Measurements from ENCODE around the gene SUCLA2.
"Not testable (repeated sequence)": the region's sequence is repeated elsewhere in the genome, so short reads cannot be mapped to it uniquely, and the experiment has no call there.

Gene SUCLA2

DNA sequence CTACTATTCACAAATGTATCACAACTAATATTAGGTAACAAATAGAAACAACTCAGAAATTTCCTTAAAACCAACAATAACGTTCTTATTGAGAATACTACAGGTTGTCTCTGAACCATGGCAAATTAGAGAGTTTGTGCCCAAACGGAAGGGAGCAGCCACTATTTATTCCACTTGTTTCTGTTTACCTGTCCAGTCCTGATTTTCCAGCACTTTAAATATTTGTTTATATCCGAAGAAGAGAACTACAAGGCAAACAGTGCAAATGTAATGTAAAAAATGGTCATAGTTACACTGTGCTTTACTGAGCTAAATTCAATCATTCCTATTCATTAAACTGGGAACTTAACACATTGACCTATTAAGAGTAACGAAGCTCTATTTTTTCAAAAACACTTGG is 9.2 kb downstream of the SUCLA2 start:
- no peak for DNase-seq (ENCODE audit: low read depth)

DNA sequence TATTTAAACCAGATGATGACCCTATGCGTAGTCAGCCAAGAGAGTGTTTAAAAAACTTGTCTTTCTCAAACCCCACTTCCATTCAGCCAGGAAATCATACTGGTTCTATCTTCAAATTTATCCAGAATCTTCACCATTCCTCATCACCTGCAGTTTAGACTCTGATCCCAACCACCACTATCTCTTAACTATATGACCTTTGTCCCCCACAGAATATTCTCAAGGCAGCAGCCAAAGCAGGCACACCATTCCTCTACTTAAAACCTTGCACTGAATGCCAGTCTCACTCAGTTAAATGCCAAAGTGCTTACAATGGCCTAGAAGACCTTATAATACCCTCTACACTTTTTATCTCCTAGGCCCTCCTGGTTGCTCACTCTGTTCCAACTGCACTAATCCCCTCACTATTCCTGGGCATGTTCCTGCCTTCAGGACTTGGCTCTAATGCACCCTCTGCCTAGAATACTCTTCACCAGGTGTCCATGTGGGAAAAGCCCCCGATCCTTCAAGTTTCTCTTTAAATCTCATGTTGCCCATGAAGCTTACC is 10.1 kb downstream of the SUCLA2 start:
- DNase-seq (ENCODE audit: low read depth) = no peak

DNA sequence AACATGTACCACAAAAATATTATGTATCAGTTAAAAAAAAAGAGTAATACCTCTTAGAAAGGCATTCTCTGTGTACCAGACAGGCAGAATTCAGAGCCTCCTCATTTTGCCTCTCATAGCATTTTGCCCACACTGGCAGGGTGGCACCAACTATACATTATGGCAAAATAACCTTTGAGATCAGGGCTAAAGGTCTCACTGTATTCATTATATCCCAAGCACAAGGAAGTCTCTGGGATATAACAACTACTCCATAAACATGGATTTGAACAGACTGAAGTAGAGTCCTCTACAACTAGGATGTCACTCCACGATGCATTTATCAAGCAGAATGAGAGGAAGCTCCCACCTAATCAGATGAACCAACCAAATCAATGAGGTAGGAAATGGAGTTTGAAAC is 10.6 kb downstream of the SUCLA2 start:
- no peak for DNase-seq (ENCODE audit: low read depth)

DNA sequence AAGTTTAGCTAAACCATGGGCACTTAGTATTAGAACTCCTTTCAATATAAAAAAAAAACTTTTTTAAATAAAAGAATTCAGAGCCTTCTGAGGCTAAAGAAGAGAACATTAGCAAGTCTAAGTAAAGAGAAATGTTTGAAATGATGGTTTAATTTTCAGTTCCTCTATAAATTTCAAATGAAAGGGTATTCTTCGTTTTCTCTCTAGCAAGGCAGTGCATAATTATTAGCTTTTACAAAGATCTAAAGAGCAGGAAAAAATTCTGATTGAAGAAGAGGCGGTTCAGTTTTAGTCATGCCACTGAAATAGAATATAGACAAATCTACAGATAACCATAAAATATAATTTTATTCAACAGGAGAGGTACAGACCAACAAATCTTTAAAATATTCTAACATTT is 18.0 kb downstream of the SUCLA2 start:
- no peak for DNase-seq (ENCODE audit: low read depth)

DNA sequence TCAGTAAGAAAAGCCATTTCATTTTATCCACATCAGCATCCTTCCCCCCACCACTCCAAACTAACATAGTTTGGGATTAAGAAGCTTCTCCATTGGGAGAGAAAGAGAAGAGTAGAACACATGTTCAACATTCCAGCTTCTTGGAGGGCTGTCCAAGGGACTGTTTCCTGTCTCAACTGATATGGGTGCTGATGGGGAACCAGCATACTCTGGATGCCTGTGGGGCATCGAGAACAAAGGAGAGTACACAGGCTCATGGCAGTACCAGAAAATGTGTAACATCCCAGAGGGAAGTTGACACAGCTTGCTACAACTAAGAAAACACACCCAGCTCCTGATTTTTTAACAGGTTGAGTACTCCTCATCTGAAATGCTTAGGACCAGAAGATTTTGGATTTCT is 24.7 kb downstream of the SUCLA2 start:
- peak; percentile 3 for DNase-seq (ENCODE audit: low read depth)

DNA sequence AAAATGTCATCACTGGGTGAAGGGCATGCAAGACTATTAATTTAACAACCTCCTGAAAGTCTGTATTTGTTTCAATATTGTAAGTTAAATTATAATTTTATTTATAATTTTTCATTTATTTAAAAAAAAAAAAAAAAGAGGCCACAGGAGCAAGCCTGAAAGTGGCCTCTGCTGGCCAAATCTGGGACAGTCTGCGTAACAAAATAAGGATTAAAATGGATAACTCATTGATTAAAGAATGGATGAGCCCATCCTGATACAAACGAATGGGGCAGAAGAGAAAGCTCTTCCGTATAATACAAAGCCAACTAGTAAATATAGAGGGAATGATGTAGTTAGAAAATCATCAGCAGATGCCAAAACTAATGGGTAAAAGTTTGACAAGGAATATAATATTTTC is 36.2 kb downstream of the SUCLA2 start:
- DNase-seq (ENCODE audit: low read depth) = no peak

DNA sequence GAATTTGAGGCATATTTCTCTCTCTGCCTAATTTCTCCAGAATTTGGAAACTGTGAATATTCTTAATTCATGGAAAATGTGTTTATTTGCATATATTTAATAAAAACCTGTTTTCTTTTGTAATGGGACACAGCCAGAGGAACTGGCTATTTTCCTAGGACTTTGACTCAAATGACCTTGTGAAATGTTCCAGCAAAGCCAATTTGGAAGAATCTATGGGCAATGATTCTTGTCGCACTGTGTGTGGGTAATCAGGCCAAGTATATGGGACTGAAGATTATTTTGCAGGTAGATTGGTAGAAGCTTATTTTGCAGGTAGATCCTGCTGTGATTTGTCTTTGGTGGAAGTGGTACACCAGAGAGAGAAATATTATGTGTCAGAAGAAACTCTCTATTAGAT is 38.8 kb downstream of the SUCLA2 start:
- DNase-seq (ENCODE audit: low read depth) = no peak

DNA sequence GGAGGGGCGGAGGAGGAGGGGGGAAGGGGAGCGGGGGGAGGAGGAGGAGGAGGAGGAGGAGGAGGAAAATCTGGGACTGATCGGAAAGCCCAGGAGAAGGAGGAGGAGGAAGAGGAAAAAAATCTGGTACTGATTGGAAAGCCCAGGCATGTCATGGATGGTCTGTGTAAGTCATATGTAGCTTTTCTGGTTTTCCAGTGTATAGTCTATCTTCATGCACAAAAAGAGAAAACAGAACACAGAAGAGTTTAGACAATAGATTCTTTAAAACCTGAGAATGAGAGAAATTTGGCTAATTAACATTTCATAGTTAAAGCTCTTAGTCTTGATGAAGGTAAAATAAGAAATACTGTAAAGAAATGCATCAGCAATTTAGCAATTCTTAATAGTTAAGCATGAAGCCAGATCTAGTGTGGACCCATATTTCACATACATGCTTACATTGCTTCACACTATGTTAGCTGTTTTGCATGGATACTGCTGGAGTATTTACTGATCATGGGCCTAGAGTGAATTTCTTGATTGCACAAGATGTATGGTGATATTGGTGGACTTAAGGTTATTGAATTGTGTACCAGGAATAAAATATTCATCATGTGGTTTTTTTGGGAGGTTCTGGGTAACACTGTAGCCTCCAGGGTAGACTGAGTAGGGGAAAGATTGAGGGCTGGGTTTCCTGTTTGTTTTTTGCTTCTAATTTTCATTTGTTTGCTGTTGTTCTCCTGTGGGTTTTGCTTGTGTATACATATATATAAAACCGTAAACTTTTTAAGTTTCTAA is 41.4 kb downstream of the SUCLA2 start:
- DNase-seq (ENCODE audit: low read depth) = no peak

DNA sequence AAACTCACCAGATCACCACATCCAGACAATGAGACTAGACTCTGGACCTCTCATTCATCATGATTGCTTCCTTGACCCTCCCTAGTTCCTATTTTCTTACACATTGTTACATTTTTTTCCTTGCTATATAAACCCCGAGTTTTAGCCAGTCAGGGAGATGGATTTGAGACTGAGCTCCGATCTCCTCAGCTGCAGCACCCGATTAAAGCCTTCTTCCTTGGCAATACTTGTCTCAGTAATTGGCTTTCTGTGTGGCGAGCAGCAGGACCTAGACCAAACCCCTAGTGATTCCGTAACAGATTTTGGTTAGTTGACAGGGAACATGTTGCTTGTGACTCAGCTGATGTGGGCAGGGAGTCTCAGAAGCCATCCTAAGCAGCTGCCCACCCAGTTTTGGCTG is 44.0 kb downstream of the SUCLA2 start:
- no peak for DNase-seq (ENCODE audit: low read depth)

DNA sequence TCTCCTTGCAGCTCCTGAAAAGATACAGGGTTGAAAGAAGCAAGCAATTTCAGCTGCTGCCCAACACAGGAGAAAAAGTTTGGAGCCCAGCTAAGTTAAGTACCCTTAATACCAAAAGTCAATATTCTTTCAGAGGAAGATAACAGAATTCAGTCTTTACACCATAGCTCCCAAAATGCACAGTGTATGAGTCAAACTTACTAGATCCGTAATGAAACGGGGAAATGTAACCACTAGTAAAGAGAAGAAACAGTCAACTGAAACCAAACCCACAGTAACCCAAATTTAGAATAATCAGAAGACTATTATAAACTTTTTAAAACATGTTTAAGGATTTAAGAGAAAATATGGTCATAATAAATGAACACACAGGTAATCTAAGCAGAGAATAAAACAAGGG is 45.2 kb downstream of the SUCLA2 start:
- no peak for DNase-seq (ENCODE audit: low read depth)

DNA sequence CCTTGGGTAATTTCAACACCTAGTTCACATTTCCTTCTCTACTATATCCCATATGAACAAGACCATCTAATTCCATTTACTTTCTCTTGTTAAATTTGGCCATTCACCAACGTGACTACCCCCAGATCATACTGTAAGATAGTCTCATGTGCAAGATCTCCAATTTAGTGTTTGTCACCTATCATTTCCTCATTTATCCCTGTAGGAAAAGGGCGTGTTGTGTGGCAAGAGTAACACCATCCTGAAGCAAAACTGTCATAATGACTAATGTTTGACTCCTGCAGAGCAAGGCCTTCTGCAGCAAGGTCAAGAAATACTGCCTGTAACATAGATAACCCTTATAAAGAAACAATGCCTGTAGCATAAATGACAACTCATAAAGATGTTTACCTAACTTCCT is 51.3 kb downstream of the SUCLA2 start:
- no peak for DNase-seq (ENCODE audit: low read depth)

DNA sequence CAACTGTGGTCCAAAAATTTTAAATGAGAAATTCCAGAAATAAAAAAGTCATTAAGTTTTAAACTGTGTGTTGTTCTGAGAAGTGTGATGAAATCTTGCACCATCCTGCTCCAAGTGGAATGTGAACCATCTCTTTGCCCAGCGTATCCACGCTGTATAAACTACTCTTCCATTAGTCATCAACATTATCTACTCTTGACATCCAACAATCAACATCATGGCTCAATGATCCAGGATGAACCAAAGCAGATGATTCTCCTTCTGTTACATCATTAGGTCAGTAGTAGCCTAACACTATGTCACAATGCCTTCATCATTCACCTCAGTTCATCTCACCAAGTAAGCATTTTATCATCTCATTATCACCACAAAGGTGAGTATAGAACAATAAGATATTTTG is 55.3 kb downstream of the SUCLA2 start:
- DNase-seq (ENCODE audit: low read depth) = peak; percentile 96

DNA sequence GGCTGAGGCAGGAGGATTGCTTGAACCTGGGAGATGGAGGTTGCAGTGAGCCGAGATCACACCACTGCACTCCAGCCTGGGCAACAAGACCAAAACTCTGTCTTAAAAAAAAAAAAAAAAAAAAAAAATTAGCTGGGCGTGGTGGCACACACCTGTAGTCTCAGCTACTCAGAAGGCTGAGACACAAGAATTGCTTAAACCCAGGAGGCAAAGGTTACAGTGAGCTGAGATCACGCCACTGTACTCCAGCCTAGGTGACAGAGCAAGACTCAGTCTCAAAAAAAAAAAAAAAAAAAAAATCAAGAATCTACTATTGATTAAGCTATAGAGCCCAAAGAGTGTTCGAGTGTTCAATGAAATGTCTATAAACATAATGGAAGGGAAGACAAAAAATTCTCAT is 55.9 kb downstream of the SUCLA2 start:
- DNase-seq (ENCODE audit: low read depth) = not testable (repeated sequence)

DNA sequence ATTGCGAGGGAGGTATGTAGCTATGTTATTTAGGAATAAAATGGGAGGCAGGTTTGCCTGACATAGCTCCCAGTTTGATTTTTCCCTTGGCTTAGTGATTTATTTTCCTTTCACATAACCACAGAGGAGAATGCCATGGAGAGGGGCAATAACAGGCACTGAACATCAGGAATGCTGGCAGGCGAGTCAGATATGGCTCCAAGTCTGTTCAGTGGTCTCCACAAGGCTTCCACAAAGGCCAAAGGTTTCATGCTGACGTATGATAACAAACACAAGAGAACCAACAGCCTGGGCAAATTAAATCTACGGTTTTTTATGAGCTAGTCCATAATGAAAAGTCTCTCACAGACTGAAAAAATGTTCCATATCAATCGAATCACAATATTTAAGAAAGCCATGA is 66.7 kb downstream of the SUCLA2 start:
- peak; percentile 11 for DNase-seq (ENCODE audit: low read depth)

DNA sequence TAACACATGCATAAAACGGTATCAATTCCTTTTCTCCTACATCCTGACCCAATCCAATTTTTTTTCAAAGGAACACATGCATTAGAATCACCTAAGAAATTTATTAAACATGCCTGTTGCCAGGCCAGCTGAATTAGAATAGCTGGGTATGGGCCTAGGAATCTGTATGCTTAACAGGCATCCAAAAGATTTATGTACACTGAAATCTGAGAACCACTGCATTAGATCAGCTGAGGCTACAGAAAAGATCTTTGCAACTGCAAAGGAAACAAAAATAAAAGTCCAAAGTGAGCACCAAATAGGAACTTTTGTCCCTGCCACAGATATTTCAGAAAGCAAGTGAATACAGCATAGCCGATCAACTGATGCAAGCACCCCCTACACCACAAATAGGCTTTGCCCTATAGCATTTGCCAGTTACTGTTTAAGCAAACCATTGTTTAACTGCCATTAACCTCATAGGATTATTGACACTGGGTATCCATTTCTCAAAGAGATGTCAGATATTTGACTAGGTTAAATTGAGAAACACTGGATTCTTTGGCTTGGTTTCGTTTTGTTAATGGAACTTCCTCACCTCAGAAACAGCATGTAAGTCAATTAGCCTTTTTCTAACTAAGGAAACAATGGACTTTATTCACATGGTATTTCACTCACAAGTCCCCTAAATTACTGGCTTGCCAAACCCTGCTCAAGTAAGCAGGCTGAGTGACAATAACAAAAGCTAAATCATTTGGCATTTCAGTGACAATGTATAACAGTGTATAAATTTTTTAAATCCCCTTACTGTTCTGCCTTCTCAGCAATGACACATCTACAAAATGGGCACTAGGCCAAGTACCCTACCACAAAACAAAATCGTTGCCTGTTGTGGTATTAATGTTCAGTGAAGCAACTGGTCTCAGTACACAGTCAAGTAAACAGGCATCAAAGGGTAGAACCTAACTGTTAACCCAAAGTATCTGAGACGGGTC is 67.8 kb downstream of the SUCLA2 start:
- peak; percentile 58 for DNase-seq (ENCODE audit: low read depth)

DNA sequence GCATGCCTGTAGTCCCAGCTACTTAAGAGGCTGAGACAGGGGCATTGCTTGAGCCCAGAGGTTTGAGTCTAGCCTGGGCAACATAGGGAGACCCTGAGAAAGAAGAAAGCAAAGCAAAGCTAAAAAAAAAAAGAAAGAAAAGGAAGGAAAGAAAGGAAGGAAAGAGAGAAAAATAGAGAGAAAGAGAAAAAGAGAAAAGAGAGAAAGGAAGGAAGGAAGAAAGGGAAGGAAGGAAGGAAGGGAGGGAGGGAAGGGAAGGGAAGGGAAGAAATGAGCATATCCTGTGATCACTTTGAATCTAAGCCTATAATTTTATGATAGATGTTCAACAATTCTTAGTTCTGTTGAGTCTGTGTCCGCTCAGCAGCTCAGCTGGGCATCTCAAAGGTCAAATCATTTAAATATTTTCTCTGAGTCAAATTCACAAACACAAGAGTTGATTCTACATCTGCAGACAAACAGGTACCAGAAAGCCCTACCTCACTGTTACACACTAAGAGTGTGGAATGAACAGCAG is 70.4 kb downstream of the SUCLA2 start:
- DNase-seq (ENCODE audit: low read depth) = no peak

DNA sequence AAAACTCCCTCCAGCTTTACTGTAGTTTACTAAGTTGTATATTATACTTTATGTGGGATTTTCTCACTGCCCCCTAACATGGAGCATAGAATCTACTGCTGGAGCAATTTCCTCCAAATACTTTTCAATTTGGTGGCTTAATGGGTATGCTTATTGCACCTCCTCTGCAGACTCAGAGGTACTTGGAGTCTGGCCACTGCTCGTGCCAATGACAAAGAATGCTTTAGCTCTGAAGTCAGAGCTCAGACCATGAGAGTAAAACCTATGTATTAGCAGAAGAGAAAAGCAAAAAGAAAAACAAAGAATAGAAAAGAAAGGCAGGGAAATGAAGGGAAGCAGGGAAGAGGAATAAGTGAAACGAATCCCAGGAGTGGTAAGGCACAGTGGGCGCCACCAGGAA is 71.9 kb downstream of the SUCLA2 start:
- no peak for DNase-seq (ENCODE audit: low read depth)

DNA sequence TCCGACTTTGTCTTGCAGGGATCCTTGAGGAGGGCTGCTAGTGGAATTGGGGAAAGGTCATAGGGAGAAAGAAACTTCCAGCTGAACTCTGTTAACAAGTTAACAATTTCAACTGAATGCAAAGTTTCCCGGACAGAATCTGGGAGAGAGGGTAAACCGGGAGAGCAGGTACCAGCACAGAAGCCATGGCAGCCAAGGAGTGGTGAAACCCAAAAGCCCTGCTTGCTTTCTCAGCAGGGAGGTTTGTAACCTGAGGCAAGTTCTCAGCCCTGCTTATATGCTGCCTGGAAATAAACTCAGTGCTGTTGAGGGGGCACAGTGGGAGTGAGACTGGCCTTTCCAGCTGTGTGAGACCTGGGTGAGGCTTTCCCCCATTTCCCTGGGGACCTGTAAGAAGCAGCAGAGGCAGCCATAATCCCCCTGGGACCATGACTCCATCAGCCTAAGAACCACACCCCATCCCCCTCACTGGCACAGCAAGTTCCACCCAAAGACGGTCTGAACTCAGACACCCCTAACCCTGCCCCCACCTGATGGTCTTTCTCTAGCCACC is 84.0 kb downstream of the SUCLA2 start:
- DNase-seq (ENCODE audit: low read depth) = no peak

DNA sequence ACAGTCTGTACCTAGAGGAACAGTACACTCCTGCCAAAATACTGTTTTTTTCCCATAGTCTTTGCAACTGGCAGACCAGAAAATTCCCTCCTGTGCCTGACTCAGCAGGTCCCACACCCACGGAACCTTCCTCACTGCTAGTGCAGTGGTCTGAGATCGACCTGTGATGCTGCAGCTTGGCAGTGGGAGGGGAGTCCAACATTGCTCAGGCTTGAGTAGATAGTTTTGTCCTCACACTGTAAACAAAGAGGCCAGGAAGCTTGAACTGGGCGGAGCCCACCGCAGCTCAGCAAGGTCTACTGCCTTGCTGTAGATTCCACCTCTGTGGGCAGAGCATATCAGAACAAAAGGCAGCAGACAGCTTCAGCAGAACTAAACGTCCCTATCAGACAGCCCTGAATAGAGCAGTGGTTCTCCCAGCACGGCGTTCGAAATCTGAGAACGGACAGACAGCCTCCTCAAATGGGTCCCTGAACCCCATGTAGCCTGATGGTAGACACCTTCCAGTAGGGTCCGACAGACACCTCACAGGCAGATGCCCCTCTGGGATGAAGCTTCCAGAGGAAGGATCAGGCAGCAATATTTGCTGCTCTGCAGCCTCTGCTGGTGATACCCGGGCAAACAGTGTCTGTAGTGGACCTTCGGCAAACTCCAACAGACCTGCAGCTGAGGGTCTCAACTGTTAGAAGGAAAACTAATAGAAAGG is 92.7 kb downstream of the SUCLA2 start:
- peak; percentile 78 for DNase-seq (ENCODE audit: low read depth)

DNA sequence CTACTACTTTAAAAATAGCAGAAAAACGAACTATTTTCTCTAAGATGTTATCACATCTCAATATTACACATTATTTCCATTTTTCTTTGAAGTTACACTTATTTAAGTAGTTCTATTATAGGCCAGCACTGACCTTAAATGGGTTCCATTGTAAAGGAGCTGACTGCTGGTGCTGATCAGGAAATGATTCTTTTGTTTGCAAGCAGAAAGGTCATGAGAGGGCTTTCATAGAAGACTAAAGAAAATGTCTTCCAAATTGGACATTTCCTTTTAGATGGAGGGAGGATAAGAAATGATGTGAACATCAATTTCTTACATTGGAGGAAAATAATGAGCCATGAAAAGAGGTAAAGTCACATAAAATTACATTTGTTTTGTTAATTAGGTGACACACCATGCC is 96.2 kb downstream of the SUCLA2 start:
- DNase-seq (ENCODE audit: low read depth) = no peak

DNA sequence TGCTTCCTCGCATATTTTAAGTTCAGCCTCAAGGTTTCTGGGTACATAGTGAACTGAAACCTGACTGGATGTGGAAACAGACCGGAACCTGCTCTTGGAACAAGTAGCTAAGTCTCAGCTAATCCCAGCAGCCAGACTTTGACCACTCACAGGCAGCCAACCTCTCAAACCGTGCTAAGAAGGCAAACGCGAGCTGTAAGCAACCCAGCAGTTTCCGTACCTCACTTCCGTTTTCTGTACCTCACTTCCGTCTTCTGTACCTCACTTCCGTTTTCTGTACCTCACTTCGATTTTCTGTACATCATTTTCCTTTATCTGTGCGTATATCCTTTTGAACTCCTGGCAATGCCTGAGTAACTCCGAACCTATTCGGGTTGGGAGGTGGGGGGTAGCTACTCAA is 96.8 kb downstream of the SUCLA2 start:
- peak; percentile 38 for DNase-seq (ENCODE audit: low read depth)

DNA sequence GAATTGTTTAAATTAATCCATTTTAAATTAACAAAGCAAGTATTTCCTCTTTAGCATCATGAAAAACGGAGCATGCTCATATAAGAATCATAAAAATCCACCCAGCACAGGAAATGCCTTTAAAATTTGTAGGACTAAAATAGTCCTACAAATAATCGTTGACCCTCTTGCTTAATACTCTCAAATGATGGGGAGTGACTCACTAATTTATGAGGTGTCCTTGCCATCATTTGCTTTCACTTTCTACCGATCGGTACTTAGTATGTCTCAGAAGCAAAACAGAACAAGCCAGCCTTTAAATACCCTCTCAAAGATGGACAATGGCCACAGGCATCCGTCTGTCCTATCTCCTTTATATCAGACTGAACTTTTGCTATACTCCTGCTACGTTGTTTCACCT is 97.2 kb downstream of the SUCLA2 start:
- peak; percentile 80 for DNase-seq (ENCODE audit: low read depth)

All from iris pigment epithelial cell (primary cell).